HG03342 (cell line): ENCODE results near the gene ASS1.

Source experiments
- ATAC-seq: cut with Tn5 transposase; IDR thresholded peaks from one replicate; pipeline ENCODE4 v1.9.1; 2021; ENCODE audit warnings: mild to moderate bottlenecking, moderate library complexity; ENCODE audit not compliant: unreplicated experiment

Gene ASS1

DNA sequence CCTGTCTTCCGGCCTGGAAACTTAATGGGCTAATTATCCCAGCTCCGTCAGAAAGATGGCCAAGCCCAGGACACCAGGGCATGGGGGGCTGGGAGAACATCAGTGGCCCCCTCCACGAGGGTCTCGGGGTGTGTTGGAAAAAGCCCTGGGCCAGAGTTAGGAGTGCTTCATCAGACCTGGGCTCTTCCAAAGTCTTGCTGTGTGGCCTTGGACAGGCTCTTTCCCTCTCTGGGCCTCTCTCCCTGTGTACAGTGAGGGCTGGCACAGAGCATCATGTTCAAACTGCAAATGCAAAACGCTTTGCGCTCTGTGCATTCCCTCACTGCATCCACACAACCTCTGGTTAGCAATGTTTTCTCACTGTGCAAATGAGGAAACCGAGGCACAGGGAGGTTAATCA is 48.3 kb downstream of the ASS1 start:
- no peak for ATAC-seq

- no peak for ATAC-seq
These were observed 48.7 kb downstream of the ASS1 start for GRCh38 chr9:130493476-130493875.

DNA sequence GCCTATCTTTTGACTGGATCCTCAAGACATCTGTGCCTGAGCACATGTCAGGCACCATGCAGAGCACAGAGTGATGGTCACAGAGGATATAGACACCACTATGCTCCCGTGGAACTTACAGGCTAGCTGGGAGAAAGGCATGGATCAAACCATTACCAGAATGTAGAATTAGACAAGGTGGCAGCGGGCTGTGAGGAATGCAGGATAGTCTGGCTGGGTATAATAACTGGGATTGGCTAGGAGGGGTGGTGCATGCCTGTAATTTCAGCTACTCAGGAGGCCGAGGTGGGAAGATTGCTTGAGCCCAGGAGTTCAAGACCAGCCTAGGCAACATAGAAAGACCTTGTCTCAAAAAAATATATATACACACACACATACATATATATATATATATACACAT is 50.3 kb downstream of the ASS1 start:
- ATAC-seq: no peak

DNA sequence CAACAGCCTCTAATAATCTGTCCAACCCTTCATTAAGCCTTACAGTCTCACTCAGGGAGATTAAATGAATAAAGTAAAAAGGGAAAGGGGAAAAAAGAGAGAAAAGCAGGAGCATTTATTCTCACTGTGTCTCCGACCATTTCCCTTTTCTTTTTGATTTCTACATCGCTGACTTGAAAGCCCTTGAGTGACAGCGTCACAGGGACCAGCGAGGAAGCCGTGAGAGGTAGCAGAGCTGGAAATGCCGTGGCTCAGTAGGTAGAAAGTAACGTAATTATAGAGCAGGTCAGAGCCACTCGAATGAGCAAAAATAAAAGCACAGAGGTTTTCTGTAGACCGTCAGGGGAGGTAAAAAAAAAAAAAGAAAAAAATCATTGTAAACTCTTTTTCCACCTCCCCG is 52.4 kb downstream of the ASS1 start:
- no peak for ATAC-seq

GRCh38 chr9:130498298-130498917 is 53.6 kb downstream of the ASS1 start:
- ATAC-seq: no peak

GRCh38 chr9:130498918-130499698 is 54.3 kb downstream of the ASS1 start:
- no peak for ATAC-seq

GRCh38 chr9:130499804-130500263 is 55.1 kb downstream of the ASS1 start:
- no peak for ATAC-seq

DNA sequence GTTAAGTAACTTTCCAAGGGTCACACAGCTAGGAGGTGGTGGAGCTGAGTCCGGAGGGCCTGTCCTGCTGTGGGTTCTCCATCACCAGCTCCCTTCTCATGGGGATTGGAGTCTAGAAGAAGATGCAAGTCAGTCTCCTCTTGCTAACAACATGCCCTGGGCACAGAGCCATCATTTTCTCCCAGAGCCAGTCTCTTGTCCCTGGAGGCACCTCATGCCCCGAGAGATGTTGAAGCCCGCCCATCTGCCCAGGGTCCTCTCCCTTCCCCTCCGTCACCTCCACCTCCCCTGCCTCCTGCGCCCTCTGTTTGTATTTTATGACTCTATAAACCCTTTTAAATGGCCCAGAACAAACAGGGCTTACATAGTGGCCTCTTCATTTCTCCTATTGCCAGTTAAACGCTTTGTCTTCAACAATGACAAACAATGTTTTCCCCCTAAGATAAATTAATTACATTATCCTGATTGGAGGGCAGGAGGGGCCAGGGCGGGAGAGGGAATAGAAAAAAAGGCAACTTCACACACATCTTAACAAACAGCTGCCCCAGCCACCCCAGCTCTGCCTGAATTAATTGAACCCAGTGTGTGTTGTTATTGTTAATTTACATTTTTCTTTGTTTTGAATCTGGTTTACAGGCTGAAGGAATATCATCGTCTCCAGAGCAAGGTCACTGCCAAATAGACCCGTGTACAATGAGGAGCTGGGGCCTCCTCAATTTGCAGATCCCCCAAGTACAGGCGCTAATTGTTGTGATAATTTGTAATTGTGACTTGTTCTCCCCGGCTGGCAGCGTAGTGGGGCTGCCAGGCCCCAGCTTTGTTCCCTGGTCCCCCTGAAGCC is 55.8 kb downstream of the ASS1 start:
- ATAC-seq: no peak

DNA sequence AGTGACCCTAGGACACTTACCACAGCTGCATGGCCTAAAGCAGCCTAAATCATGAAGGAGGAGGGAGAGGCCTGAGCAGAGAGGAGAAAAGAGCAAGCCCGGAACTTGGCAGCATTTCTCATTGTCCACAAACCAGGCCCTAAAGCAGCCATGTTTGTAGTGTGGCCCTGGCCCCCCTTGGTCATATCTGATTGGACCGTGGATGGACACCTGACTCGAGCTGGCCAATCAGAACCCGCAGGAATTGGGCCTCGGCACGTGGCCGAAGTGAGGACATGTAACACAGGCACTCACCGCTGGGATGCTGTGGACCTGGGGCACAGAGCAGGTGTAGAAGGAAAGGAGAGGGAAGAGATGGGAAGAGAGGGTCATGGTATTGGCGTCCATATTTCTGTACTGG is 56.9 kb downstream of the ASS1 start:
- no peak for ATAC-seq

DNA sequence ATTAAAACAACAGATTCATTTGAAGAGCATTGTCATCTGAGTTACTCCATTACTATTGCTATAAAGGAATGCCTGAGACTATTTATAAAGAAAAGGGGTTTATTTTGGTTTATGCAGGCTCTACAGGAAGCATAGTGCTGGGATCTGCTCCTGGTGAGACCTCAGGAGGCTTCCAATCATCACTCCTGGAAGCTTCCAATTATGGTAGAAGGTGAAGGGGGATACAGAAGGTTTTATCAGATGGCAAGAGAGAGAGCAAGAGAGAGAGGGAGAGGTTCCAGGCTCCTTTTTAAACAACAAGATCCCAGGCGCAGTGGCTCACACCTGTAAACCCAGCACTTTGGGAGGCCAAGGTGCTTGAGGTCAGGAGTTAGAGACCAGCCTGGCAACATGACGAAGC is 63.5 kb downstream of the ASS1 start:
- ATAC-seq: no peak

DNA sequence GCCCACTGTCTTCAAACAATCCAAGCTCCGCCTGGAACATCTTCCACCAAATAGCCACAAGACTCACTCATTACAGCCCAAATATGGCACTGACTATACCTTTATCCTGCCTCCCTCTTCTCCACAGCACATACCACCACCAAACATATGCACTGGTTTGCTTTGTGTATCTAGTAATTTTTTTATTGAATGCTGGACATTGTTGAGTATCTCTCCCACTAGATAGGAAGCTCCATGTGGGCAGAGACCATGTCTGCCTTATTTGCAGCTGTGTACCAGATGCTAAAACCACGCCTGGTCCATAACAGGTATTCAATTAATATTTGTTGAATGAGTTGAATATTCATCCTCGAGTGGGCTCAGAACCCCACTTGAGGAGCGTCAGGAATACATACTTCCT is 67.4 kb downstream of the ASS1 start:
- ATAC-seq: no peak

GRCh38 chr9:130513078-130513477 is 68.3 kb downstream of the ASS1 start:
- ATAC-seq: no peak

DNA sequence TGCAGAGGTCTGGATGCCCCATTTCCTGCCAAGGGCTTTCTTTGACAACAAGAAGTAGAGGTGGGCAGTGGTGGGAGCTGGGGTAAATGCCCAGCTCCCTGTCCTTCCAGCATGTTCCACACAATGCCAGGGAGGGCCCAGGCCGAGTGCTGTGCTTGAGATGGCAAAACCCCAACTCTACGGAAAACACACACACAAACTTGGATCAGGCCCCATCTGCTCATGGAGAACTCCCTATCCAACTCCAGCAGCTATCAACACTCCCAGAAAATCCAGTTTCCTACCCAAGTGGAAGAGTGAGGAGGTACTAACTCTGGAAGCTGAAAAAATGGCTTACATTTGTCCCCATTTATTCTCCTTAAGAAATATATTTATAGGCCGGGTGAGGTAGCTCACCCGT is 73.5 kb downstream of the ASS1 start:
- ATAC-seq: no peak

- no peak for ATAC-seq
These were observed 74.4 kb downstream of the ASS1 start for GRCh38 chr9:130518943-130519799.

- no peak for ATAC-seq
These were observed 75.2 kb downstream of the ASS1 start for GRCh38 chr9:130519927-130520326.

DNA sequence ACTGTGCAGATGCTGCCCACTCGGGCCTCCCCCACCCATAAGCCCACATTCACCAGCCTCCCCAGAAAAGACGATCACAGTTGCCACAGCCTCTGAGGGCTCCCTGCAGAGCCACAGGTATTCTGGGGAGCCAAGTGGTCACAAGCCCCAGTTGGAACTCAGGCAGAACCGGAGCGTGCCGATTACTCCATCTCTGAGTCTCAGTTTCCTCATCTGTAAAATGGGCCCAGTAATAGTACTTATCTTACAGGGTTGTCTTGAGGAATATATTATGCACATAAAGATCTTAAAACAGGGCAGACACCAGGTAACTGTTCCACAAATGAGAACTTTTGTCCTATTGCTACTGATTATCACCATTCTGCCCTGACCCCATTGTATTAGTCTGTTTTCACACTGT is 77.0 kb downstream of the ASS1 start:
- no peak for ATAC-seq

GRCh38 chr9:130522233-130522808 is 77.6 kb downstream of the ASS1 start:
- no peak for ATAC-seq

DNA sequence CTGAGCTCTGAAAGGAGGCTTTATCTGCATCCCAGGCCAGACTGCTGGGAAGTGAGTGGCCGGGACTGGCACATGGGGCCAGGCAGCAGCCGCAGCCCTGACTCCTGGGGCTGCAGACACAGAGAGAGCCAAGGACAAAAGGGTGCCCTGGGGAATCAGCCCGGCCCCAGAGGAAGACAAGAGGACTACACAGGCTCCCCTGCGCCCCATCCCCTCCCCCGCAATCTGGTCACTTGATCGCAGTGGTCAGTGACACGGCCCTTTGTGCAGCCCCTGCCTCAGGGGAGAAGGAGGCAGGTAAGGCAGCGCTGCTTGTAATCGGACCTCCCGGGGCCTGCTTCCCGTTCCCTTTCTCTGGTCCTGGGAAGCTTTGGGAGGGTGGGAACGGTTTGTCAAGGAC is 79.2 kb downstream of the ASS1 start:
- ATAC-seq: no peak

DNA sequence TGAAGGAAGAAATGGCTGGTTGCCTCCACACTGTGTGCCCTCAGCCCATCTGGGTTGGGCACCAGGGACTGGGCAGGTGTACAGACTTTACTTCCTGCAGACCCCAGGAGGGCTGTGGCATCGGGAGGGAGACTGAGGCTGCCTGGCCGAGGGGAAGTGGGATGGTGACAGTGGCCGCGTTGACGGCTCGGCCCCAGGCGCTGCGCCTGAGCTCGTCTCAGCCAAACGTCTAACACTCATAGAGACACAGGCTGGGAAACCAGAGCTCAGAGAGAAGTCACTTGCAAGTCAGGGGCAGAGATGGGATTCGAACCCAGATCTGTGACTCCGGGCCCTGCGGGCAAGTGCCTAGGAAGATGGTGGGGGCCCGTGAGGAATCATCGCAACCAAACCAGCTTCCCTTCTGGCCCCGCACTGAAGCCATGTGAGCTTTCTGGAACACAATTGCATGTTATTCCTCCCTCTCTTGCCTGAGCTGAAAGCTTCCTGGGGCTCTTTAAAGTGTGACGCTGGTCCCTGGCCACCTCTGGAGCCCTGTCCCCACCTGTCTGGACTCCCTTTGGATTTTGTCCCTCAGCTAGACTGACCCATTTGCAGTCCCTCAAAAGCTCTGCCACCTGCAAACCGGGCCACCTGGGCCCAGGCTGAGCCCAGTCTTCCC is 81.6 kb downstream of the ASS1 start:
- ATAC-seq: no peak
